ENCODE data around the gene RGS18. TPM values are rescaled to one million over a fixed set of nuclear protein-coding genes. Genes with fewer than 3 reads are reported as not detected.
A peak's percentile ranks its signal among the peaks of the same experiment; 100 is the strongest.

RGS18 gene
- 1 to 10 TPM; 1.2 to 8.2 (median 1.8) TPM for total RNA-seq
- polyA plus RNA-seq, result 1 to 10 TPM in 2 of 3 donors, under 1 TPM in 1; 0.74 to 1.9 (median 1.4) TPM
- long read RNA-seq, donor 1, result 0 reads
- long read RNA-seq, donor 2, result 0 reads
- long read RNA-seq, donor 3, result 0 reads
- long read RNA-seq, donor 4, partial matches to known transcripts, result 0 of 1 reads
- long read RNA-seq, donor 4, other reads (novel, unspliced or antisense), result 1 of 1 reads
- long read RNA-seq, donor 5, transcript RGS18-201 (5 exons, 2,150 nt), result major isoform, 5 of 6 reads
- long read RNA-seq, donor 5, partial matches to known transcripts, result 0 of 6 reads
- long read RNA-seq, donor 5, other reads (novel, unspliced or antisense), result 1 of 6 reads
- long read RNA-seq, donor 6, partial matches to known transcripts, result 0 of 1 reads
- long read RNA-seq, donor 6, other reads (novel, unspliced or antisense), result 0 of 1 reads
- long read RNA-seq, donor 7, result 0 reads
- long read RNA-seq, donor 8, partial matches to known transcripts, result 0 of 1 reads
- long read RNA-seq, donor 8, other reads (novel, unspliced or antisense), result 0 of 1 reads
- long read RNA-seq, donor 9, partial matches to known transcripts, result 0 of 1 reads
- long read RNA-seq, donor 9, other reads (novel, unspliced or antisense), result 0 of 1 reads
- long read RNA-seq, donor 10, result 0 reads

GRCh38 chr1:192158181-192158580 is at the start of gene RGS18:
Gene RGS18, plus strand, starts transcription at chr1:192158462. Its CDS starts 176 bp downstream, at chr1:192158638.
- Histone ChIP-seq H3K4me1 (replicated peaks in 1 of 2) (no peaks in the 10 kb centered on the region), H3K27me3 (no peaks in the 10 kb centered on the region), H3K4me3 (peak within 1 kb of the TSS in 1 of 4 donors; percentile 23), H3K36me3 (replicated peaks in 1 of 2) (no peaks in the 10 kb centered on the region), H3K9me3 (replicated peaks in 1 of 3) (no peaks in the 10 kb centered on the region), H3K27ac (peak within 1 kb of the TSS in 3 of 5 donors; percentile 14 to 19 (median 16))
- TF ChIP-seq CTCF (IDR thresholded peaks at IDR 0.05) (no peak), POLR2A (IDR thresholded peaks at IDR 0.05) (no peak)
- DNase-seq, result peak in 1 of 7 donors; percentile 23
- 60 to 70% (median 65%) methylated on average over 3 of the region's 3 CpGs for WGBS, 4 donors
- intact Hi-C loops (cut with DNase I), result no loop called here

- no peaks in the 10 kb centered on the region for H3K9me3 ChIP-seq (replicated peaks in 1 of 3)
- WGBS, 4 donors, result 86 to 91% (median 88%) methylated on average over 2 of the region's 2 CpGs
- H3K36me3 ChIP-seq (replicated peaks in 1 of 2), result no peaks in the 10 kb centered on the region
- TF ChIP-seq POLR2A (IDR thresholded peaks at IDR 0.05), result no peak
- intact Hi-C loops (cut with DNase I), result no loop called here
- H3K4me3 ChIP-seq, result no peak overlapping the region
- no peak for DNase-seq
- H3K27ac ChIP-seq, result no peak overlapping the region
- H3K27me3 ChIP-seq, result no peaks in the 10 kb centered on the region
- H3K4me1 ChIP-seq (replicated peaks in 1 of 2), result no peaks in the 10 kb centered on the region
Observed at GRCh38 chr1:192109576-192109975, 48.7 kb upstream of the RGS18 start.

- Histone ChIP-seq H3K9me3 (replicated peaks in 1 of 3) (no peaks in the 10 kb centered on the region), H3K27ac (no peak overlapping the region), H3K27me3 (no peaks in the 10 kb centered on the region), H3K4me3 (no peak overlapping the region), H3K4me1 (replicated peaks in 1 of 2) (no peaks in the 10 kb centered on the region), H3K36me3 (replicated peaks in 1 of 2) (no peaks in the 10 kb centered on the region)
- WGBS, 4 donors, result 78 to 88% (median 80%) methylated on average over 3 of the region's 3 CpGs
- DNase-seq, result no peak
- intact Hi-C loops (cut with DNase I), result no loop called here
- TF ChIP-seq POLR2A (IDR thresholded peaks at IDR 0.05) (no peak), CTCF (IDR thresholded peaks at IDR 0.05) (no peak)
Observed at GRCh38 chr1:192115000-192115399, 43.3 kb upstream of the RGS18 start.

GRCh38 chr1:192118881-192119405 is 39.3 kb upstream of the RGS18 start:
- TF ChIP-seq POLR2A (IDR thresholded peaks at IDR 0.05) (no peak), CTCF (IDR thresholded peaks at IDR 0.05) (no peak)
- H3K4me3 ChIP-seq, result no peak overlapping the region
- H3K27ac ChIP-seq, result no peak overlapping the region
- WGBS, 4 donors, result 51 to 62% (median 58%) methylated on average over 2 of the region's 2 CpGs
- H3K9me3 ChIP-seq (replicated peaks in 1 of 3), result peaks cover 0 to 3% (median 0%) of the 10 kb centered on the region in 3 donors
- no peaks in the 10 kb centered on the region for H3K4me1 ChIP-seq (replicated peaks in 1 of 2)
- no peaks in the 10 kb centered on the region for H3K36me3 ChIP-seq (replicated peaks in 1 of 2)
- intact Hi-C loops (cut with DNase I), result no loop called here
- H3K27me3 ChIP-seq, result no peaks in the 10 kb centered on the region
- DNase-seq, result no peak

Data from adrenal gland (tissue), 19 donors.